ENCODE data around the gene HAVCR2.

Gene HAVCR2

GRCh38 chr5:157108976-157109375 lies at the start of gene HAVCR2:
Gene HAVCR2, minus strand, starts transcription at chr5:157109044. Its CDS starts 61 bp downstream, at chr5:157108983.
- H3K9me3 ChIP-seq (ENCODE audit: low read length), result no peaks in the 10 kb centered on the region
- H3K4me3 ChIP-seq (ENCODE audit: low read depth in 1 of 2, low read length in 2 of 2), result no peak within 1 kb of the TSS
- no peaks in the 10 kb centered on the region for H3K4me1 ChIP-seq (ENCODE audit: insufficient read depth, low read length)
- no peaks in the 10 kb centered on the region for H3K27me3 ChIP-seq (ENCODE audit: control insufficient read depth in 1 of 2, insufficient read depth in 2 of 2, low read length in 2 of 2)
- H3K27ac ChIP-seq (ENCODE audit: low read depth, low read length), result peak within 1 kb of the TSS; percentile 10
- no peaks in the 10 kb centered on the region for H3K36me3 ChIP-seq (ENCODE audit: insufficient read depth, low read length)
- H3K9ac ChIP-seq (ENCODE audit: low read length), result no peak within 1 kb of the TSS

DNA sequence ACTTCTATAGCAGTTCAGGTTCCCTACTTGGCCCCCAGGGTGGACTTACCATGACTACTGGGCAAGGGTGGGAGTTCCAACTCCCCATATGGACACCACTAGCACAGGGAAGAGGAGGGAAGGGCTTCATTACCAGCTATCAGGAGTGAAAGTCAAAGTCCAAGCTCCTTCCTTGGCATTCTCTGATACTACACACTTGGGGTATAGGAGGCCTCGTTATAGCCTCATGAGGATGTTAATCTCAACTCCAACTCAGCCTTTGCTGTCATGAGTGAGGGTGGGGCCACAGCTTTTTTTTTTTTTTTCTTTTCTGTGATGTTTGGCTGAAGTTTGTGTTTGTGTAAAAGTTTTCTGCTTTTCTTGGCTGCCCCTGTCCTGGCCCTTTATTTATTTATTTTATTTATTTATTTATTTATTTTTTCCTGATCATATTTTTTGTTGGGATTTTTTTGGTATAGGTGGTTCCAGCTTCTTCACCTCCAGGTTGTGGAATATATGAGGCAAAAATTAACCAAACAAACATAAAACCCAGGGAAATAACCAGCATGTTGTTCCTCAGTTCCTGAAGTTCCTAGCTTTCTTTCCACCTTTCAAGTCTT lies 48.5 kb upstream of the HAVCR2 start:
- Histone ChIP-seq H3K4me1 (ENCODE audit: insufficient read depth, low read length) (no peaks in the 10 kb centered on the region), H3K27me3 (ENCODE audit: control insufficient read depth in 1 of 2, insufficient read depth in 2 of 2, low read length in 2 of 2) (no peaks in the 10 kb centered on the region)

GRCh38 chr5:157155297-157155696 lies 46.5 kb upstream of the HAVCR2 start:
- Histone ChIP-seq H3K27ac (ENCODE audit: low read depth, low read length) (no peak overlapping the region), H3K4me3 (ENCODE audit: low read depth in 1 of 2, low read length in 2 of 2) (no peak overlapping the region), H3K36me3 (ENCODE audit: insufficient read depth, low read length) (no peaks in the 10 kb centered on the region), H3K9me3 (ENCODE audit: low read length) (peaks cover 4% of the 10 kb centered on the region), H3K27me3 (ENCODE audit: control insufficient read depth in 1 of 2, insufficient read depth in 2 of 2, low read length in 2 of 2) (no peaks in the 10 kb centered on the region), H3K9ac (ENCODE audit: low read length) (no peak overlapping the region), H3K4me1 (ENCODE audit: insufficient read depth, low read length) (no peaks in the 10 kb centered on the region)

More for the DNA sequence above, 48.5 kb upstream of the HAVCR2 start:
- no peak overlapping the region for H3K27ac ChIP-seq (ENCODE audit: low read depth, low read length)
- H3K9me3 ChIP-seq (ENCODE audit: low read length), result peaks cover 4% of the 10 kb centered on the region
- H3K36me3 ChIP-seq (ENCODE audit: insufficient read depth, low read length), result no peaks in the 10 kb centered on the region
- no peak overlapping the region for H3K4me3 ChIP-seq (ENCODE audit: low read depth in 1 of 2, low read length in 2 of 2)
- H3K9ac ChIP-seq (ENCODE audit: low read length), result no peak overlapping the region

- H3K27ac ChIP-seq (ENCODE audit: low read depth, low read length), result no peak overlapping the region
- H3K36me3 ChIP-seq (ENCODE audit: insufficient read depth, low read length), result no peaks in the 10 kb centered on the region
- no peak overlapping the region for H3K9ac ChIP-seq (ENCODE audit: low read length)
- no peaks in the 10 kb centered on the region for H3K4me1 ChIP-seq (ENCODE audit: insufficient read depth, low read length)
- no peak overlapping the region for H3K4me3 ChIP-seq (ENCODE audit: low read depth in 1 of 2, low read length in 2 of 2)
- no peaks in the 10 kb centered on the region for H3K9me3 ChIP-seq (ENCODE audit: low read length)
- H3K27me3 ChIP-seq (ENCODE audit: control insufficient read depth in 1 of 2, insufficient read depth in 2 of 2, low read length in 2 of 2), result no peaks in the 10 kb centered on the region
Observed at GRCh38 chr5:157150995-157151394, 42.2 kb upstream of the HAVCR2 start.

GRCh38 chr5:157148734-157149615 lies 40.1 kb upstream of the HAVCR2 start:
- H3K27me3 ChIP-seq (ENCODE audit: control insufficient read depth in 1 of 2, insufficient read depth in 2 of 2, low read length in 2 of 2), result no peaks in the 10 kb centered on the region
- H3K4me3 ChIP-seq (ENCODE audit: low read depth in 1 of 2, low read length in 2 of 2), result no peak overlapping the region
- no peaks in the 10 kb centered on the region for H3K36me3 ChIP-seq (ENCODE audit: insufficient read depth, low read length)
- H3K4me1 ChIP-seq (ENCODE audit: insufficient read depth, low read length), result no peaks in the 10 kb centered on the region
- H3K27ac ChIP-seq (ENCODE audit: low read depth, low read length), result no peak overlapping the region
- no peaks in the 10 kb centered on the region for H3K9me3 ChIP-seq (ENCODE audit: low read length)
- H3K9ac ChIP-seq (ENCODE audit: low read length), result no peak overlapping the region

DNA sequence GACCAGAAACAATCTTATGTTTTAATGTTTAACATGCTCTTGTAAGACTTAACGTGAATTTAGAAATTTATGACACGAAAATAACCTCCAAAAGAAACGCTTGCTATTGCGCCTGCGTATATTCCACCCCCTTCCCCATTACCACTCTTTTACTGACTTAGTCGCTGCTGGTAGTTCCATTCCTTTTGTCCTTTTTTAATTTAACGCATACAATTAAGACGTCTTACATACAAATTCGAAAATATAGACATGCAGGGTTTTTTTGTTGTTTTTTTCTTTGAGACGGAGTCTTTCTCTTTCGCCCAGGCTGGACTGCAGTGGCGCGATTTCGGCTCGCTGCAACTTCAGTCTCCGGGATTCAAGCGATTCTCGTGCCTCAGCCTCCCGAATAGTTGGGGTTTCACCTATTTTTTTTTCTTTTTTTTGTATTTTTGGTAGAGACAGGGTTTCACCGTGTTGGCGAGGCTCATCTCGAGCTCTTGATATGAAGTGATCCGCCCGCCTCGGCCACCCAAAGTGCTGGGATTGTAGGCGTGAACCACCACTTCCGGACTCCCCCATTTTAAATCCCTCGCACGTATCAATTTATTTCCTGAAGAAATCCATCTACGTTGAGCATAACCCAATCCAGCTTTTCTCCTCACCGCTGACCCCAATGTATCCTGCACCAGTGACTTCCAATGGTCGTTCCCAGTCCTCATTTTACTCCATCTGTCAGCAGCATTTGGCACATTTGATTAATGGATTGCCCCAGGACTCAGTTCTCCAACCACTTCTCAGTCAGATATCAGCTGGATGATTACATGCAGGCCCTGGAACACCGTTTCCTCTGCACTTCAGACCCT lies 34.5 kb upstream of the HAVCR2 start:
- peak overlapping the region; percentile 94 to 95 for H3K4me3 ChIP-seq (ENCODE audit: low read depth in 1 of 2, low read length in 2 of 2)
- H3K9me3 ChIP-seq (ENCODE audit: low read length), result no peaks in the 10 kb centered on the region
- H3K27me3 ChIP-seq (ENCODE audit: control insufficient read depth in 1 of 2, insufficient read depth in 2 of 2, low read length in 2 of 2), result no peaks in the 10 kb centered on the region
- H3K9ac ChIP-seq (ENCODE audit: low read length), result peak overlapping the region; percentile 98
- peaks cover 10% of the 10 kb centered on the region for H3K4me1 ChIP-seq (ENCODE audit: insufficient read depth, low read length)
- H3K36me3 ChIP-seq (ENCODE audit: insufficient read depth, low read length), result no peaks in the 10 kb centered on the region
- peak overlapping the region; percentile 95 for H3K27ac ChIP-seq (ENCODE audit: low read depth, low read length)

GRCh38 chr5:157142317-157143126 lies 33.7 kb upstream of the HAVCR2 start, which contains the start of gene MED7:
Gene MED7, minus strand, starts transcription at chr5:157142865. Its CDS starts 3,434 bp downstream, at chr5:157139431.
- H3K4me1 ChIP-seq (ENCODE audit: insufficient read depth, low read length), result peaks cover 10% of the 10 kb centered on the region
- peak within 1 kb of the TSS; percentile 94 to 95 for H3K4me3 ChIP-seq (ENCODE audit: low read depth in 1 of 2, low read length in 2 of 2)
- H3K9ac ChIP-seq (ENCODE audit: low read length), result peak within 1 kb of the TSS; percentile 98
- no peaks in the 10 kb centered on the region for H3K27me3 ChIP-seq (ENCODE audit: control insufficient read depth in 1 of 2, insufficient read depth in 2 of 2, low read length in 2 of 2)
- H3K36me3 ChIP-seq (ENCODE audit: insufficient read depth, low read length), result peaks cover 7% of the 10 kb centered on the region
- H3K9me3 ChIP-seq (ENCODE audit: low read length), result no peaks in the 10 kb centered on the region
- H3K27ac ChIP-seq (ENCODE audit: low read depth, low read length), result peak within 1 kb of the TSS; percentile 95

GRCh38 chr5:157137691-157138090 lies 28.8 kb upstream of the HAVCR2 start:
- Histone ChIP-seq H3K27me3 (ENCODE audit: control insufficient read depth in 1 of 2, insufficient read depth in 2 of 2, low read length in 2 of 2) (no peaks in the 10 kb centered on the region), H3K36me3 (ENCODE audit: insufficient read depth, low read length) (peaks cover 13% of the 10 kb centered on the region), H3K4me1 (ENCODE audit: insufficient read depth, low read length) (peaks cover 10% of the 10 kb centered on the region), H3K27ac (ENCODE audit: low read depth, low read length) (no peak overlapping the region), H3K9me3 (ENCODE audit: low read length) (no peaks in the 10 kb centered on the region), H3K9ac (ENCODE audit: low read length) (no peak overlapping the region), H3K4me3 (ENCODE audit: low read depth in 1 of 2, low read length in 2 of 2) (no peak overlapping the region)

- H3K9ac ChIP-seq (ENCODE audit: low read length), result no peak overlapping the region
- peaks cover 3% of the 10 kb centered on the region for H3K36me3 ChIP-seq (ENCODE audit: insufficient read depth, low read length)
- no peaks in the 10 kb centered on the region for H3K4me1 ChIP-seq (ENCODE audit: insufficient read depth, low read length)
- no peak overlapping the region for H3K4me3 ChIP-seq (ENCODE audit: low read depth in 1 of 2, low read length in 2 of 2)
- H3K27me3 ChIP-seq (ENCODE audit: control insufficient read depth in 1 of 2, insufficient read depth in 2 of 2, low read length in 2 of 2), result no peaks in the 10 kb centered on the region
- no peaks in the 10 kb centered on the region for H3K9me3 ChIP-seq (ENCODE audit: low read length)
- H3K27ac ChIP-seq (ENCODE audit: low read depth, low read length), result no peak overlapping the region
Observed at GRCh38 chr5:157132281-157132612, 23.4 kb upstream of the HAVCR2 start.

DNA sequence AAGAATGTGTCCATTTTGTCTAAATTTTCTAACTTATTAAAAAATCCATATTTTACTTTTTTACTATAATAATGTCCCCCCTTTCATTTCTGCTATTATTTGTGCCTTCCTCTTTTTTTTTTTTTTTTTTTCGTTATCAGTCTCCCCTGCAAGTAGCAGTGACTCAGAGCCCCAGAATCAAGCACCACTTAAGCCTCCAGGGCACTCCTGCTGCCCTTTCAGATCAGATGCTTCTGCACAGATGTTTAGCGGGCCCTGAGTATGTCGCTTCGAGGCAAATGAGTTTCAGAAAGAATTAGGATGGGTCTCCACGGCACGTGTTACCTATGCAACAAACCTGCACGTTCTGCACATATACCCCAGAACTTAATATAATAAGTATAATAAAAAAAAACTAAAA lies 22.1 kb upstream of the HAVCR2 start:
- Histone ChIP-seq H3K9ac (ENCODE audit: low read length) (no peak overlapping the region), H3K27ac (ENCODE audit: low read depth, low read length) (no peak overlapping the region), H3K9me3 (ENCODE audit: low read length) (no peaks in the 10 kb centered on the region), H3K4me1 (ENCODE audit: insufficient read depth, low read length) (no peaks in the 10 kb centered on the region), H3K4me3 (ENCODE audit: low read depth in 1 of 2, low read length in 2 of 2) (no peak overlapping the region), H3K27me3 (ENCODE audit: control insufficient read depth in 1 of 2, insufficient read depth in 2 of 2, low read length in 2 of 2) (no peaks in the 10 kb centered on the region), H3K36me3 (ENCODE audit: insufficient read depth, low read length) (no peaks in the 10 kb centered on the region)
